GM10847 (cell line): ENCODE data around the gene LIPI.

Source experiments
- POLR2A ChIP-seq: IDR thresholded peaks from 2 replicates; pipeline ENCODE4 v1.6.1; 2011; ENCODE audit not compliant: insufficient read length; ENCODE audit errors: extremely low read depth

LIPI gene

DNA sequence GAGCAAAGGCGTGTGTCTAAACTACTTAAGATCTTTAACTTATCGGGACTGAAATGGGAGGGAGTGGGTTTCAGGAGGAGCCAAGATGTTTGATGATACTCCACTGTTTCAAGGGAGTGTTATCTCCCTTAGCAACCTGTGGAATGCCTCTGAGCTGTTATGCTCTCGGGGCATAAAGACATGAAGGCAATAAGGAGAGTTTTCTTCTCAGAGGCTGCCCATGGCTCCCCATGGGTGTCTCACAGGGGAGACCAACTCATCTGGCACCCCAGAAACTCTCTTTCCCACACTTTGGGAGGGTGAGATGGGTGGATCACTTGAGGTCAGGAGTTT lies 130.0 kb downstream of the LIPI start:
- no peak for TF ChIP-seq POLR2A

DNA sequence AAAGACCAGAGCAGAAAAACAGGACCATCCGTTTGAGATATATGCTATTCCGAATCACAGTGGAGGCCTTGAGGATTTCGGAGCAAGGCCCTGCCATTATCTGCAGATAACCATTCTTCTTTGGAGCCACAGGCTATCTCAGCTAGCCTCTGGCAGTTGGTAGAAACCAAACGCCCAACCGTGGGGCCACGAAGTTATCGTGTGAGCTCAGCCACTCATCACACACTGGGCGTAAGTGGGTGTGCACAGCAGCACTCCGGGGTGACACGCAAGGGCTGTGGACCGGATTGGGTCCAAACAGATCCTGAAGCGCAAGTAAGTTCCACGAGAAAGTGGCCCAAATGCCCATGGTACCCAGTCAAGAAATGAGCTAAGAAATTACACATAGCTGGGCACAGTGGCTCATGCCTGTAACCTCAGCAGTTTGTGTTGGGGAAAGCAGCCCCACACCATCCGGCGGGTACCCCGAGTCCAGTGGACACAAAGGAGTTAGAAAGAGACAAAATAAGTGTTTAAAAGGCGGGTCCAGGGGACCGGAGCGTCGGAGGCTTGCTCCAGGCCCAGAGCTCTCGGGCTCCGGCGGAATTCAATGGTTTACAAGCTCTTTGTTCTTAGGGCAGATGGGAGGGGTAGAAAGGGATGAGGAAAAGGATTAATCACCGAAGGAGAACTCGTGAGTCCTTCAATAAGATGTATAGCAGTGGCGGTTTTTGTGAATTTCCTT lies 130.6 kb downstream of the LIPI start:
- no peak for TF ChIP-seq POLR2A

GRCh38 chr21:14078746-14079375 lies 131.9 kb downstream of the LIPI start:
- no peak for TF ChIP-seq POLR2A

DNA sequence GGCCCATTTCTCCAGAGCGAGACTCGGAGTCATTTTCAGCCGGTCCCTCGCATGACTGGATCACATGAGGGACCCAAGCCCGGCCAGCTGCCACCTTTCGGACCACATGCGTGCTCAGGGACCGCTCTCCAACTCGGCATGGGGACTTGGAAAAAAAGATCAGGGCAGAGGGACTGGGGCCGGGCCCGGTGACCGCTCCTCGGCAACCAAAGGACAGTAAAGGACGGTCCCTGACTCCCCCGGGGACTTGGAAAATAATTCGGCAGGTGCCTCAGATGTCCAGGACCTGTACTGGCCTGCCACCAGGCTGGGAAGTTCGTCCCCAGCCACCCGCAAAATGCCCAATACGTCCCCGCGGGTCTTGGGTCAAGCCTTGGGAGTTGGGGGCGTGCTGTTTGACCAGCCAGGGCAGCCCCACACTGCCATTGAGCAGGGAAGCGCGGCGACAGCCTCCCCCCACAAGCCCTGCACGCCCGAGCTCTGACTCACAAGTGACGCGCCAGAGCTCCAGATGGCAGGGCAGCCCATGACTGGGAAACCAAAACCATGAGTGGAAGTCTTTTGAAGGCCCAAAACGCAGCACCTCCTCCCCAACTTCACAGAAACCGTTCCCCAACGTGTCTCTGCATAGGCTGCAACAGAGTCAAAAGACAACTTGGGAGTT lies 134.5 kb downstream of the LIPI start:
- TF ChIP-seq POLR2A: no peak

GRCh38 chr21:14075346-14076142 lies 135.2 kb downstream of the LIPI start:
- no peak for TF ChIP-seq POLR2A

- TF ChIP-seq POLR2A: no peak
Observed at GRCh38 chr21:14074177-14074576, 136.6 kb downstream of the LIPI start.

- no peak for TF ChIP-seq POLR2A
Observed at GRCh38 chr21:14073615-14074014, 137.1 kb downstream of the LIPI start.

GRCh38 chr21:14072761-14073535 lies 137.8 kb downstream of the LIPI start:
- TF ChIP-seq POLR2A: no peak

DNA sequence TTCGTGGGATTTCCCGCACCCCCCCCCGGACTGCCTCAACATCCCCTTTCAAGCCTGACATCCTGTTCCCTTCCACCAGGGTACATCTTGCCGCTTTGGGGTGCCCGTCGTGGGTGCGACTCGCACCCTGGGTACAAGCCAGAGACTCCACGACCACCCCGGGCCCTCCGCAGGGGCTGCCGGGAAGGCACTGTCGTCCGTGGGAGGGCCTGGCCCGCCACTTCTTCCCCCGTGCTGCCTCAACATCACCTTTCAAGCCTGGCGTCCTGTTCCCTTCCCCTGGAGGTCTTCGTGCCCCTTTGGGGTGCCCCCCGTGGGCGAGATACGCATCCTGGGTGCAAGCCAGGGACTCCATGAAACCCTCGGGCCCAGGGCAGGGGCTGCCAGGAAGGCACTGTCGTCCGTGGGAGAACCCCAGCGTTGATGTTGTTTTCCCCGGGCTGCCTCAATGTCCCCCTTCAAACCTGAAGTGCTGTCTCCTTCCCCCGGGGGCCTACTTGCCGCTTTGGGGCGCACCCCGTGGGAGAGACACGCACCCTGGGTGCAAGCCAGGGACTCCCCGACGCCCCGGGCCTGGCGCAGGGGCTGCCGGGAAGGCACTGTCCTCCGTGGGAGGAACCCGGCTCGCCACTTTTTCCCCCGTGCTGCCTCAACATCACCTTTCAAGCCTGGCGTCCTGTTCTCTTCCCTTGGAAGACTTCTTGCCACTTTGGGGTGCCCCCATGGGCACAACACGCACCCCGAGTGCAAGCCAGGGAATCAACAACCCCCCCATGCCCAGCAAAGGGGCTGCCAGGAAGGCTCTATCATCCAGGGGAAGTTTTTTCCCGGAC lies 138.6 kb downstream of the LIPI start:
- no peak for TF ChIP-seq POLR2A

GRCh38 chr21:14070968-14071367 lies 139.8 kb downstream of the LIPI start:
- no peak for TF ChIP-seq POLR2A

GRCh38 chr21:14070049-14070893 lies 140.5 kb downstream of the LIPI start:
- no peak for TF ChIP-seq POLR2A

DNA sequence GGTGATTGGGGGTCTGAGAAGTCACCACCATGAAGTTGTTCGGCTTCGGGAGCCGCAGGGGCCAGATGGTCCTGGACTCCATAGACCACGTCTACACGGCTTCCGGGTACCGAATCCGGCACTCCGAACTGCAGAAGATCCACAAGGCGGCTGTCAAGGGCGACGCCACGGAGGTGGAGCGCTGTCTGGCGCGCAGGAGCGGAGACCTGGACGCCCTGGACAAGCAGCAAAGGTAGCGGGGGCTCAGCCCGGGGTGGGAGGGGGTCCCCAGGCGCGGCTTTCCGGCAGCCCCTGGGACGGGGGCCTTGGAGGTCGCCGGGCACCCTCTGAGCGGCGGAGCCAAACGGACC lies 146.5 kb downstream of the LIPI start:
- TF ChIP-seq POLR2A: no peak
